ENCODE measurements around the gene LRRC10.
"Not testable (repeated sequence)": the region's sequence is repeated elsewhere in the genome, so short reads cannot be mapped to it uniquely, and the experiment has no call there.

Gene LRRC10

GRCh38 chr12:69616025-69616424 is 5.3 kb upstream of the LRRC10 start:
- no peak for DNase-seq

- no peak for DNase-seq
Measured at GRCh38 chr12:69613351-69613750, 2.6 kb upstream of the LRRC10 start.

GRCh38 chr12:69610126-69610525 is 581 bp downstream of the LRRC10 start:
- DNase-seq = no peak

DNA sequence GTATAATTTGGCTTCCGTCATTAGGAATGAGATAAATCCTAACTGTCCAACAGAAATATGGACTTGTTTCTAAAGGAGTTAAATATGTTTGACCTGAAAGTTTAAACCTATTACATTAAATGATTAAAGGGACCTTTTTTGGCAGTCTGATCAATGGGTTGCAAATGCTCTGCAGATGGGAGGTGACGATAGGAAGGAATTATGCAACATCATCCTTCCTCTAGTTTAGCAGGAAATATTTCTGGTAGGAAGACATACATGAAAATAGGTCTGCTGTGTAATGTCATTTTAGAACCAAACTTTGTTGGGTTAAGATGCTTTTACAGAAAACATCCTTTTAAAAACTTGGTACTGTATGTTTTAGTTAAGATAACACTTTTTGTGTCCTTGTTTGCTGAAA is 2.6 kb downstream of the LRRC10 start:
- DNase-seq = no peak

DNA sequence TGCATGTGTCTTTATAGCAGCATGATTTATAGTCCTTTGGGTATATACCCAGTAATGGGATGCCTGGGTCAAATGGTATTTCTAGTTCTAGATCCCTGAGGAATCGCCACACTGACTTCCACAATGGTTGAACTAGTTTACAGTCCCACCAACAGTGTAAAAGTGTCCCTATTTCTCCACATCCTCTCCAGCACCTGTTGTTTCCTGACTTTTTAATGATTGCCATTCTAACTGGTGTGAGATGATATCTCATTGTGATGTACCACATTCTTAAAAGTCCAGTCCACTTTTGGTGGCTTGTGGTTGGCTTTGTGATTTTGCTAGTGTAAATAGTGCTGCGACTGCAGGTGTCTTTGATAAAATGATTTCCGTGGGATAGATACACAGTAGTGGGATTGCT is 6.4 kb downstream of the LRRC10 start:
- DNase-seq = not testable (repeated sequence)

DNA sequence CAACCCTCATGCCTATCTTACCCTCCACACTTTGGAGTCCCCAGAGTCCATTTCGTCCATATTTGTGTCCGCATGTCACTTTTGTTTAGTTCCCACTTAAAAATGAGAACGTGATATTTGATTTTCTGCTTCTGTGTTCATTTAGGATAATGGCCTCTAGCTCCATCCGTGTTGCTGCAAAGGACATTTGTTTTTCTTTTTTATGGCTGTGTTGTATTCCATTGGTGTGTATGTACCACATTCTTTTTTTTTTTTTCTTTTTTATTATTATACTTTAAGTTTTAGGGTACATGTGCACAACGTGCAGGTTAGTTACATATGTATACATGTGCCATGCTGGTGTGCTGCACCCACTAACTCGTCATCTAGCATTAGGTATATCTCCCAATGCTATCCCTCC is 7.2 kb downstream of the LRRC10 start:
- not testable (repeated sequence) for DNase-seq

- DNase-seq = no peak
Measured at GRCh38 chr12:69602954-69603353, 7.8 kb downstream of the LRRC10 start.

GRCh38 chr12:69601962-69602685 is 8.6 kb downstream of the LRRC10 start:
- DNase-seq = no peak

- DNase-seq = no peak
Measured at GRCh38 chr12:69600804-69601203, 9.9 kb downstream of the LRRC10 start.

DNA sequence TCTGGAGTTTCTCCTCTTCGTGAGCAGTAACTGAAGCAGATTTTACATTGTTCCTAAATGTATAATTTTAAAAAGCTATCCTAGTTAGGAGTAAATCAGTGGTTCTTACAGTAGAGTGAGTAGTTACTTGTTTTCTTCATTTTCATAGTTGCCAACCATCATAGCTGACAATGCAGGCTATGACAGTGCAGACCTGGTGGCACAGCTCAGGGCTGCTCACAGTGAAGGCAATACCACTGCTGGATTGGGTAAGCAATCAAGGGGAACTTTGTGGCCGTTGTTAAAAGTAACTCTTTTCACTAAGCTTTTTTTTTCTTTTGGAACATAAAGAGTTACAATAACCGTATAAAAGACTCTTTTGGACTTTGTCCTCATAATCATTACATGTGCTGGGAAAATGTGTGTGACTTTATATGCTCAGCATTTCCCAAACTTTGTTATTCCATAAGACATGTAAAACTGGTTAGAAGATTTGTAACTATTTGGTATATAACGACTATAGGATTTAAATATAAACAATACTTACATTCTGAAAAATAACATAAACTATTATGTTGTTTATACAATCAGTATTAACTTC is 12.4 kb downstream of the LRRC10 start:
- no peak for DNase-seq

DNA sequence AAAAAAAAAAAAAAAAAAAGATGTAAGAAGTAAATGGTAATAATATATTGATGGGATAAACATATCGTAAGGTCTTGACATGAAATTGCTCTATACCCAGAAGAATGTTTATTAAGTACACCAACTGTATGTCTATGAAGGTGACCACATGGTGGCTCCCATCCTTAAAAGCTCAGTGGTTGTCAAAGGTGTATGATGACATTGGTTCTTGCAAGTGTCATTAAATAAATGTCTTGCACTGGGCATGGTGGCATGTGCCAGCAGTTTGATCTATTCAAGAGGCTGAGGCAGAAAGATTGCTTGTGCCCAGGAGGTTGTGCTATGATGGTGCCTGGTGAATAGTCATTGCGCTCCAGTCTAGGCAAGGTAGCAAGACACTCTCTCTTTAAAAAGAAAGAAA is 15.0 kb downstream of the LRRC10 start:
- DNase-seq = no peak

DNA sequence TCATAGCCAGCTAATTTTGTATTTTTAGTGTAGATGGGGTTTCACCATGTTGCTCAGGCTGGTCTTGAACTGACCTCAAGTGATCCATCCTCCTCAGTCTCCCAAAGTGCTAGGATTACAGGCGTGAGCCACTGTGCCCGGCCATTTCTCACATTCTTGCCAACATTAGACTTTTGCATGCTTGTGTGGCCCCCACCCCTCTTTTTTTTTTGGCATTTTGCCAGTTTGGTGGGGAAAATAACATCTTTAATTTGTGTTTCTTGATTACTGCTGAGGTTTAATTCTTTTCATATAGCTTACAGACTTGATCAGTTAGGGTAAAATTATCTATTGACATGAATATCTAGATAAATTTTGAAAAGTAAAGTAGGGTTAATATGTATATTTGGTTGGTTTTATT is 21.6 kb downstream of the LRRC10 start:
- no peak for DNase-seq

DNA sequence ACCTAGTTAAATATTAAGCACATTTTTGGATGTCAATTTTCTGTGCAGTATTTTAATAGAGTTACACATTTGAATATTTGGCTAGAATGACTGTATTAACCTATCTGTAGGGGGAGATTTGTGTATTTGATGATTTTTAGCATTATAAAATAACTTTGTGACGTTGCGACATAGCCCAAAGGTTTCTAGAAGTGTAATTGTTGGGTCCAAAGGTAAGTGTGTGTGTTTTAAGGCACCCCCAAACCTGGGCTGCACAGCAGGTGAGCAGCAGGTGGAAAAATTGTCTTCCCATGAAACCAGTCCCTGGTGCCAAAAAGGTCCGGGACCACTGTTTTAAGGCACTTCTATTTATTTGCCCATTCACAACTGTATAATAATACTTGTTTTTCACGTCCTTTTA is 22.2 kb downstream of the LRRC10 start:
- DNase-seq = no peak

- DNase-seq = peak; percentile 77
Measured at GRCh38 chr12:69585189-69586062, 25.3 kb downstream of the LRRC10 start, which contains the start of gene CCT2. Gene CCT2, plus strand, starts transcription at chr12:69585459. Its CDS starts 63 bp downstream, at chr12:69585522.

GRCh38 chr12:69583203-69583602 is 27.5 kb downstream of the LRRC10 start:
- no peak for DNase-seq

DNA sequence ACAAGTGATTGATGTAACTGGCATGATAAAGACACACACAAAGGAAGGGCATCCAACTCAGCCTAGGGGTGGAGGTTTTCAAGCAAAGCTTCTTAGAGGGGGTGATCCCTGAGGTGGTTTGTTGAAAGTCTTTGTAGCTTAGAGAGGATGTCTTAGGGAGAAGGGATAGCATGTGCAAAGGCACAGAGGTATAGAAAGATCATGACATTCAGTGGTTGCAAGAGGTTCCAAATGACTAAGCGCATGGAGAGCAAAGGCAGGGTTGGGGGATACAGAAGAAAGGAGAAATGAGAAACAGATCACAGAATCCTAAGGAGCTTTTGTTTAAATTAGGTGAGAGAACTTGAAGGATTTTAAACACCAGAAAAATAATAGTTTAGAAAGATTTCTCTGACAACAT is 30.6 kb downstream of the LRRC10 start:
- DNase-seq = no peak

- DNase-seq = no peak
Measured at GRCh38 chr12:69579029-69579428, 31.7 kb downstream of the LRRC10 start.

DNA sequence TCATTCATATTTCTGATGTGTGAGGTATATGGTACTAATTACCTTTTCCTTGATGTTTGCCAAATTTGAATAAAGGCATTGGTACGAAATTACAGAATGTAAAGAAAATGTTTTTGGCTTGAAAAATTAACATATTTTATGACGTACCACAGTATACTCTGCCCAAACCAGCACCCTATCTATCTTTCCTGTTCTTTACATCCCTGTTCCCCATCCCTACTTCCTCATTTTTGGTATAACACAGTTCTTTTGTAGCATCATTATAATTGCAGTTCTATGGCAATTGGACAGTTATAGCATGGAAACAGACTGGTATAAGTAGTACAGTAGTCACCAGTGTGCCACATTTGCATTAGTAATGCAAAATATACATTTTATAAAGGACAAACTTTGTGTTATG is 32.4 kb downstream of the LRRC10 start:
- no peak for DNase-seq

- DNase-seq = no peak
Measured at GRCh38 chr12:69575346-69575745, 35.4 kb downstream of the LRRC10 start.

DNA sequence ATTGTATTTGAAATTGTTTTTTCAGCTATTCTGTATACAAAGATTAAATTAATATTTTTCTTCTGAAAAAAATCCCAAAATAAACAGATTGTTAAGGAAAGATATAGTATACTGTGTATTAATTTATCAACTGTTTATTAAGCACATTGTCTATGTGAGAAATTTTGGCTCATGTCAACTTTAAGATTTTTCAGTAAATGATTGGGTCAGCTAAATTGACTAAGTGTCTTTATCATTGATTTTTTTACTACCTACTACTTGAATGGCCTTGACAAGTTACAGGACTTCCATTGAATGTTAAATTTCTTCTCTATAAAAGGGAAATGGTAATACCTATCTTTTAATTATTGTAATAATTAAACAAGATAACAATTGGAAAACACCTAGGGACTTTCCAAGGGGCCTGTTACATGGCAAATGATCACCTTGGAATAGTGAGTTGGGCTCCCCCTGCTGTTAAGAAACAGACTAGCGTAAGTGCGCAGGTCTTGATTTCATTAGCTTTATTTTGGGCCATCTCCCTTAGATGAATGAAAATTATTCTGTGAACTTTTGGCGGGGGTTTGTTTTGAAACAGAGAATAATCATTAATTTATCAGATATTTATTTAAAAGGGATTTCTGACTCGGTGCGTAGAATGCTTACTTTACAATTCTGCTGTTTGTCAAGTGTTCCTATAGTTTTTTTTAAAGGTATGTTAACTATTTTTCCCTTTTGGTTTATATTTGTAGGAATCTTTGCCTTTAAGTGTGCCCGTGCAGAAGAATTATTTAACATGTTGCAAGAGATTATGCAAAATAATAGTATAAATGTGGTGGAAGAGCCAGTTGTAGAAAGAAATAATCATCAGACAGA is 39.9 kb downstream of the LRRC10 start:
- no peak for DNase-seq

DNA sequence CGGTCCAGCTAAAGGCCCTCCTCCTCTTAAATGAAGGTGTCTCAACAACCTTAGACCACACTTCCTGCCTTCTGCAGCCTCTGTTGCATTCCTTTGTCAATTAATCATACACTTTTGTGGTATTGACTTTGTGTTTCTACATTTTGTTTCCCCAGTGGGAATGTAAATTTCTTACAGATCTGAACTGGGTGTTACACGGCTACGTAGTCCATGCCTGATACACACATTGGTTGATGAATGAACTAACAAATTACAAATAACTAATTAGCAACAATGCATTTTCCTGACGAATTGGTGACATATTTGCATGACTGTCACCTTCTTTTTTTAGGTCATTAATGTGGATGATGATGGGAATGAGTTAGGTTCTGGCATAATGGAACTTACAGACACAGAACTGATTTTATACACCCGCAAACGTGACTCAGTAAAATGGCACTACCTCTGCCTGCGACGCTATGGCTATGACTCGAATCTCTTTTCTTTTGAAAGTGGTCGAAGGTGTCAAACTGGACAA is 40.6 kb downstream of the LRRC10 start:
- DNase-seq = no peak

DNA sequence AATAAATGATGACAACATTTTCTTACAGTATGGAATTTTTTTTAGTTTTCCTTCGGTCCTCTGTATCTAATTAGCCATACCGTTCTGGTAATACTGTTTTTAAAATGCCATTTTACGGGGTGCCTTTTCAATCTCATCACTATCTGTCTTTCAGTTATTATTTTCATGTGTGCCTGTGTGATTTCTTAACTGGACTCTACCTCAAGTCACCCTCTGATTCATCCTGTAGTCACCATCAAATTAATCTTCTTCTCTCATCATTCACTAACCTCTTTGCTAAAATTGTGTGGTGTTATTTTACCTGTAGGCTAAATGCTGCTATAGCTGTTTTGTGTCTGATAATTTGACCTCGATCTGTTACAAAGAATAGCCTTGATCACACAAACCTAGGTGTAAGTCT is 41.5 kb downstream of the LRRC10 start:
- no peak for DNase-seq

GRCh38 chr12:69566603-69567002 is 44.1 kb downstream of the LRRC10 start:
- no peak for DNase-seq

Measured in SIG-M5 (cell line).